Urothelium cell line (cell line): ENCODE measurements around the gene ANXA2.

Experiments
- DNase-seq: peaks from one replicate; pipeline ENCODE4 v3.0.0; 2011; ENCODE audit warnings: low spot score, mixed read lengths
- FAIRE-seq: peaks from 2 replicates; lab custom pipeline; 2011; peaks lifted over from hg19 to GRCh38; lab: Jason Lieb, UNC

ANXA2 gene

GRCh38 chr15:60315878-60316277 is 81.9 kb downstream of the ANXA2 start:
- DNase-seq (no peak), FAIRE-seq (peak; percentile 17)

GRCh38 chr15:60313906-60314305 is 83.9 kb downstream of the ANXA2 start:
- DNase-seq: no peak
- FAIRE-seq: no peak

GRCh38 chr15:60307034-60307433 is 90.8 kb downstream of the ANXA2 start:
- FAIRE-seq (no peak), DNase-seq (no peak)

GRCh38 chr15:60301024-60301423 is 96.8 kb downstream of the ANXA2 start:
- FAIRE-seq (peak; percentile 9), DNase-seq (no peak)

GRCh38 chr15:60299452-60300047 is 98.2 kb downstream of the ANXA2 start:
- FAIRE-seq (no peak), DNase-seq (no peak)
